ENCODE measurements around the gene FAAP100. TPM values are rescaled to one million over a fixed set of nuclear protein-coding genes. Genes with fewer than 3 reads are reported as not detected.

Gene FAAP100
- total RNA-seq, 4 donors from 2014 or later = 9.2 to 27.7 (median 11.9) TPM

GRCh38 chr17:81566461-81567126 is 14.4 kb upstream of the FAAP100 start:
- TF ChIP-seq CTCF (IDR thresholded peaks at IDR 0.05; ENCODE audit: low read depth) = no peak

GRCh38 chr17:81565231-81565630 is 13.1 kb upstream of the FAAP100 start:
- no peak for TF ChIP-seq CTCF (IDR thresholded peaks at IDR 0.05; ENCODE audit: low read depth)

GRCh38 chr17:81564778-81565177 is 12.6 kb upstream of the FAAP100 start:
- TF ChIP-seq CTCF (IDR thresholded peaks at IDR 0.05; ENCODE audit: low read depth) = no peak

GRCh38 chr17:81563861-81564586 is 11.9 kb upstream of the FAAP100 start:
- TF ChIP-seq CTCF (IDR thresholded peaks at IDR 0.05; ENCODE audit: low read depth) = no peak

GRCh38 chr17:81561494-81561885 is 9.3 kb upstream of the FAAP100 start:
- TF ChIP-seq CTCF (IDR thresholded peaks at IDR 0.05; ENCODE audit: low read depth) = no peak

GRCh38 chr17:81558941-81559806 is 7.0 kb upstream of the FAAP100 start:
- TF ChIP-seq CTCF (IDR thresholded peaks at IDR 0.05; ENCODE audit: low read depth) = no peak

GRCh38 chr17:81558115-81558468 is 5.9 kb upstream of the FAAP100 start:
- no peak for TF ChIP-seq CTCF (IDR thresholded peaks at IDR 0.05; ENCODE audit: low read depth)
